B cell (primary cell): ENCODE results near the gene HDDC3.

ENCODE experiments used
- EZH2 ChIP-seq: IDR thresholded peaks from 2 replicates; pipeline ENCODE4 v1.6.1; 2012; ENCODE audit warnings: borderline replicate concordance, low read depth, mild to moderate bottlenecking, moderate library complexity, low read length; ENCODE audit not compliant: insufficient read depth, poor library complexity, severe bottlenecking
- TF ChIP-seq, protein P1 (sequence below): fragments of 200-600 bp; IDR thresholded peaks from one replicate; pipeline ENCODE4 v1.8.0; 2022; ENCODE audit warnings: antibody characterized with exemption, mild to moderate bottlenecking

DNA sequence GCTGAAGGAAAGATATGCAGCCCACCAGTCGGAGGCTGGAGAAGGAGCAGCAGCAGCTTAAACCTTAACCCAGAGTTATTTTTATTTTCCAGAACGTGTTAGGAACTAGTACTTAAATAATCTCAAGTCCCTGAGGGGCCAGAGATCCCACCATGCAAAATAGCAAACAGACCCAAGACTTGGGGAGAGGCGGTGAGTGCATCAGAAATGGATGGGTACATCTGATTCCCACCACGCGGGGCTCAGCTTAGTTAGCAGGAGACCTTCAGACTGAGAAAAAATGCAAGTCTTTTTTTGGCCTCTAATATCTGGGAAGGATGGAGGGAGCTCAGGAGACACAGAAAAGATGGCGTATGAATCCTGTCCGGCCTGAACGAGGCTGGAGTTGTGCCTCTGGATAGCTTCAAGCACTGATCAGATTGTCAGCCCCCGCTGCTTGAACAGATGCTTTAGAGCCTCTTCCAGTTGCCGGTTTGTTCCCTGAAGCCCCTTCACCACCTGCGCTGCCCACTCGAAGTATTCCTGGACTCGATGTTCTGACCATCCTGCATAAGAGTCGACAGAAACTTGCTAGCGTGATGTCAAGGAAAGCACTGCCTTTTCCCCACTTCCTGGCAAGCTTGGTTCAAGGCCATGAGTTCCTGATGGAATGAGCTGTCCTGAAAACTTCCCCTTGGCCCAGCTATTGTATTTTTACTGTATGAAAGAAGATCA lies 1.3 kb downstream of the HDDC3 start:
- no peak for TF ChIP-seq EZH2
- TF ChIP-seq, protein P1, sequence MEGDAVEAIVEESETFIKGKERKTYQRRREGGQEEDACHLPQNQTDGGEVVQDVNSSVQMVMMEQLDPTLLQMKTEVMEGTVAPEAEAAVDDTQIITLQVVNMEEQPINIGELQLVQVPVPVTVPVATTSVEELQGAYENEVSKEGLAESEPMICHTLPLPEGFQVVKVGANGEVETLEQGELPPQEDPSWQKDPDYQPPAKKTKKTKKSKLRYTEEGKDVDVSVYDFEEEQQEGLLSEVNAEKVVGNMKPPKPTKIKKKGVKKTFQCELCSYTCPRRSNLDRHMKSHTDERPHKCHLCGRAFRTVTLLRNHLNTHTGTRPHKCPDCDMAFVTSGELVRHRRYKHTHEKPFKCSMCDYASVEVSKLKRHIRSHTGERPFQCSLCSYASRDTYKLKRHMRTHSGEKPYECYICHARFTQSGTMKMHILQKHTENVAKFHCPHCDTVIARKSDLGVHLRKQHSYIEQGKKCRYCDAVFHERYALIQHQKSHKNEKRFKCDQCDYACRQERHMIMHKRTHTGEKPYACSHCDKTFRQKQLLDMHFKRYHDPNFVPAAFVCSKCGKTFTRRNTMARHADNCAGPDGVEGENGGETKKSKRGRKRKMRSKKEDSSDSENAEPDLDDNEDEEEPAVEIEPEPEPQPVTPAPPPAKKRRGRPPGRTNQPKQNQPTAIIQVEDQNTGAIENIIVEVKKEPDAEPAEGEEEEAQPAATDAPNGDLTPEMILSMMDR: no peak
